ENCODE results near the gene TEAD1. TPM values are rescaled to one million over a fixed set of nuclear protein-coding genes. Genes with fewer than 3 reads are reported as not detected.

TEAD1 gene
- total RNA-seq, 2 experiments from 2014 or later = 5.6 to 10.8 TPM

GRCh38 chr11:12964650-12965049 is 290.4 kb downstream of the TEAD1 start:
- H3K4me1 ChIP-seq (ENCODE audit: insufficient read depth, low read length, poor library complexity, severe bottlenecking) = peaks cover 6% of the 10 kb centered on the region
- H4K20me1 ChIP-seq (ENCODE audit: insufficient read depth, low read length) = no peaks in the 10 kb centered on the region
- no peak overlapping the region for H3K27ac ChIP-seq (ENCODE audit: low read depth, low read length, poor library complexity, severe bottlenecking)
- ChIA-PET POLR2A (no interaction called here), CTCF (ENCODE audit: unreplicated experiment) (no interaction called here)
- no peak for DNase-seq (ENCODE audit: low spot score)
- H3K4me3 ChIP-seq (ENCODE audit: low read depth, low read length, poor library complexity, severe bottlenecking) = no peak overlapping the region
- no peaks in the 10 kb centered on the region for H3K9me3 ChIP-seq (ENCODE audit: low read length)
- H3K36me3 ChIP-seq (ENCODE audit: insufficient read depth, low read length) = no peaks in the 10 kb centered on the region
- TF ChIP-seq EZH2phosphoT487 (IDR thresholded peaks at IDR 0.05; ENCODE audit: borderline replicate concordance, low read depth, low read length) = no peak
- TF ChIP-seq CTCF (conservative IDR thresholded peaks at IDR 0.05; ENCODE audit: low read length) = no peak
- intact Hi-C loops (cut with micrococcal nuclease; ENCODE audit: unreplicated experiment) = loop anchor here (1.0 kb wide), 2 partner anchors 275 to 380 kb away; no protein-coding TSS in a partner anchor
- no peaks in the 10 kb centered on the region for H3K79me2 ChIP-seq (ENCODE audit: insufficient read depth, low read depth, low read length)
- no TSS peak for BruUV-seq (replicated peaks)
- no peak overlapping the region; the same call in 1 of the 2 replicates for H2AFZ ChIP-seq (ENCODE audit: low read length)
- H3K4me2 ChIP-seq (ENCODE audit: low read length) = no peak overlapping the region
- no peaks in the 10 kb centered on the region for H3K9me2 ChIP-seq (ENCODE audit: insufficient read depth, low read length)

GRCh38 chr11:12966002-12966401 is 291.8 kb downstream of the TEAD1 start:
- Histone ChIP-seq H3K36me3 (ENCODE audit: insufficient read depth, low read length) (no peaks in the 10 kb centered on the region), H4K20me1 (ENCODE audit: insufficient read depth, low read length) (no peaks in the 10 kb centered on the region), H3K27ac (ENCODE audit: low read depth, low read length, poor library complexity, severe bottlenecking) (no peak overlapping the region), H3K9me3 (ENCODE audit: low read length) (no peaks in the 10 kb centered on the region), H2AFZ (ENCODE audit: low read length) (no peak overlapping the region), H3K4me1 (ENCODE audit: insufficient read depth, low read length, poor library complexity, severe bottlenecking) (peaks cover 6% of the 10 kb centered on the region), H3K79me2 (ENCODE audit: insufficient read depth, low read depth, low read length) (no peaks in the 10 kb centered on the region), H3K4me2 (ENCODE audit: low read length) (no peak overlapping the region), H3K9me2 (ENCODE audit: insufficient read depth, low read length) (no peaks in the 10 kb centered on the region), H3K4me3 (ENCODE audit: low read depth, low read length, poor library complexity, severe bottlenecking) (no peak overlapping the region)
- CTCF ChIA-PET (ENCODE audit: unreplicated experiment) = no interaction called here
- no peak for DNase-seq (ENCODE audit: low spot score)
- POLR2A ChIA-PET = no interaction called here
- no TSS peak for BruUV-seq (replicated peaks)
- intact Hi-C loops (cut with micrococcal nuclease; ENCODE audit: unreplicated experiment) = no loop called here
- TF ChIP-seq EZH2phosphoT487 (IDR thresholded peaks at IDR 0.05; ENCODE audit: borderline replicate concordance, low read depth, low read length) (no peak), CTCF (conservative IDR thresholded peaks at IDR 0.05; ENCODE audit: low read length) (no peak)

- no peak overlapping the region for H3K4me2 ChIP-seq (ENCODE audit: low read length)
- H3K27ac ChIP-seq (ENCODE audit: low read depth, low read length, poor library complexity, severe bottlenecking) = no peak overlapping the region
- no peak overlapping the region for H2AFZ ChIP-seq (ENCODE audit: low read length)
- H4K20me1 ChIP-seq (ENCODE audit: insufficient read depth, low read length) = no peaks in the 10 kb centered on the region
- ChIA-PET POLR2A (no interaction called here), CTCF (ENCODE audit: unreplicated experiment) (no interaction called here)
- H3K79me2 ChIP-seq (ENCODE audit: insufficient read depth, low read depth, low read length) = no peaks in the 10 kb centered on the region
- H3K36me3 ChIP-seq (ENCODE audit: insufficient read depth, low read length) = no peaks in the 10 kb centered on the region
- no TSS peak for BruUV-seq (replicated peaks)
- no peak for DNase-seq (ENCODE audit: low spot score)
- no peak overlapping the region for H3K4me3 ChIP-seq (ENCODE audit: low read depth, low read length, poor library complexity, severe bottlenecking)
- H3K4me1 ChIP-seq (ENCODE audit: insufficient read depth, low read length, poor library complexity, severe bottlenecking) = no peaks in the 10 kb centered on the region
- intact Hi-C loops (cut with micrococcal nuclease; ENCODE audit: unreplicated experiment) = no loop called here
- no peaks in the 10 kb centered on the region for H3K9me3 ChIP-seq (ENCODE audit: low read length)
- no peaks in the 10 kb centered on the region for H3K9me2 ChIP-seq (ENCODE audit: insufficient read depth, low read length)
- TF ChIP-seq EZH2phosphoT487 (IDR thresholded peaks at IDR 0.05; ENCODE audit: borderline replicate concordance, low read depth, low read length) (no peak), CTCF (conservative IDR thresholded peaks at IDR 0.05; ENCODE audit: low read length) (no peak)
Observed at GRCh38 chr11:12968101-12968500, 293.9 kb downstream of the TEAD1 start.
